WERI-Rb-1 (cell line): Measurements from ENCODE around the gene BRD1.

Source experiments
- DNase-seq: peaks from one replicate; pipeline ENCODE4 v3.0.0-alpha.2; 2020
- H3K27ac ChIP-seq: fragments of 250-450 bp; sonication (Bioruptor Pico); 2 replicates; pipeline ENCODE4 v1.5.1; 2020; ENCODE audit warnings: mild to moderate bottlenecking, moderate library complexity
- H3K27me3 ChIP-seq: fragments of 250-450 bp; sonication (Bioruptor Pico); 2 replicates; pipeline ENCODE4 v1.5.1; 2021; ENCODE audit warnings: mild to moderate bottlenecking, low read depth, moderate library complexity; ENCODE audit not compliant: insufficient read depth, severe bottlenecking
- H3K36me3 ChIP-seq: fragments of 250-450 bp; sonication (Bioruptor Pico); 2 replicates; pipeline ENCODE4 v1.5.1; 2020; ENCODE audit warnings: mild to moderate bottlenecking, moderate library complexity
- H3K4me3 ChIP-seq: 2 replicates; pipeline ENCODE4 v1.5.1; 2011; ENCODE audit warnings: low read depth, mild to moderate bottlenecking, control low read depth, low read length
- H3K9me3 ChIP-seq: fragments of 250-450 bp; sonication (Bioruptor Pico); 2 replicates; pipeline ENCODE4 v1.5.1; 2021; ENCODE audit warnings: mild to moderate bottlenecking, moderate library complexity; ENCODE audit not compliant: severe bottlenecking
- CTCF ChIP-seq: IDR thresholded peaks from 2 replicates; pipeline ENCODE4 v1.5.1; 2011; ENCODE audit warnings: low read depth, mild to moderate bottlenecking, control low read depth, inconsistent platforms, low read length

Gene BRD1

GRCh38 chr22:49746065-49746464 is 81.6 kb downstream of the BRD1 start:
- no peaks in the 10 kb centered on the region for H3K27me3 ChIP-seq
- H3K27ac ChIP-seq, result no peak overlapping the region
- H3K4me3 ChIP-seq, result no peak overlapping the region
- peaks cover 27% of the 10 kb centered on the region for H3K9me3 ChIP-seq
- TF ChIP-seq CTCF, result no peak
- H3K36me3 ChIP-seq, result no peaks in the 10 kb centered on the region
- DNase-seq, result no peak

GRCh38 chr22:49740242-49740641 is 87.4 kb downstream of the BRD1 start:
- Histone ChIP-seq H3K4me3 (no peak overlapping the region), H3K36me3 (no peaks in the 10 kb centered on the region), H3K27me3 (no peaks in the 10 kb centered on the region), H3K9me3 (peaks cover 21% of the 10 kb centered on the region), H3K27ac (no peak overlapping the region)
- no peak for DNase-seq
- no peak for TF ChIP-seq CTCF

GRCh38 chr22:49739138-49739537 is 88.5 kb downstream of the BRD1 start:
- Histone ChIP-seq H3K9me3 (peaks cover 12% of the 10 kb centered on the region), H3K4me3 (no peak overlapping the region), H3K36me3 (no peaks in the 10 kb centered on the region), H3K27ac (no peak overlapping the region), H3K27me3 (no peaks in the 10 kb centered on the region)
- DNase-seq, result no peak
- TF ChIP-seq CTCF, result no peak

GRCh38 chr22:49738566-49738965 is 89.1 kb downstream of the BRD1 start:
- TF ChIP-seq CTCF, result no peak
- Histone ChIP-seq H3K9me3 (peaks cover 8% of the 10 kb centered on the region), H3K36me3 (no peaks in the 10 kb centered on the region), H3K4me3 (no peak overlapping the region), H3K27ac (no peak overlapping the region), H3K27me3 (no peaks in the 10 kb centered on the region)
- no peak for DNase-seq

- TF ChIP-seq CTCF, result no peak
- no peak for DNase-seq
- Histone ChIP-seq H3K27me3 (no peaks in the 10 kb centered on the region), H3K36me3 (no peaks in the 10 kb centered on the region), H3K4me3 (no peak overlapping the region), H3K9me3 (peaks cover 8% of the 10 kb centered on the region), H3K27ac (no peak overlapping the region)
These were observed 89.7 kb downstream of the BRD1 start for GRCh38 chr22:49738006-49738405.

GRCh38 chr22:49737101-49737551 is 90.5 kb downstream of the BRD1 start:
- Histone ChIP-seq H3K27me3 (no peaks in the 10 kb centered on the region), H3K36me3 (no peaks in the 10 kb centered on the region), H3K27ac (no peak overlapping the region), H3K4me3 (no peak overlapping the region), H3K9me3 (peaks cover 8% of the 10 kb centered on the region)
- no peak for TF ChIP-seq CTCF
- DNase-seq, result no peak
